Caco-2 (cell line): Measurements from ENCODE around the gene RNF123. TPM values are rescaled to one million over a fixed set of nuclear protein-coding genes. Genes with fewer than 3 reads are reported as not detected.

Source experiments
- BruUV-seq: library from RNA; stranded (reverse); fragments of 400-500 nt; replicated peaks from 2 replicates; lab custom pipeline; 2021; lab: Mats Ljungman, UMichigan
- CTCF ChIA-PET: fragments of 300-600 bp; sonication (Branson Sonifier 250); formaldehyde crosslinking; loops from one replicate; lab custom pipeline; 2022; ENCODE audit warnings: antibody characterized with exemption; lab: Charles Lee
- POLR2A ChIA-PET: fragments of 300-600 bp; sonication (Branson Sonifier 250); formaldehyde crosslinking; loops from one replicate; lab custom pipeline; 2022; ENCODE audit warnings: antibody characterized with exemption; lab: Charles Lee
- DNase-seq, 2 experiments: peaks; one replicate each; pipeline versions ENCODE4 v3.0.0 to v3.0.0-alpha.2; 2020 to 2022
- H3K27me3 ChIP-seq: replicated peaks from 2 replicates; pipeline ENCODE4 v1.6.0; 2011; ENCODE audit warnings: low read length; ENCODE audit not compliant: control insufficient read depth, insufficient read depth
- H3K36me3 ChIP-seq: 2 replicates; pipeline ENCODE4 v1.5.1; 2011; ENCODE audit warnings: low read length; ENCODE audit not compliant: control insufficient read depth, insufficient read depth
- H3K4me1 ChIP-seq: fragments of 250-450 bp; sonication (Bioruptor Pico); 2 replicates; pipeline ENCODE4 v1.5.1; 2020; ENCODE audit warnings: mild to moderate bottlenecking
- H3K4me3 ChIP-seq: 2 replicates; pipeline ENCODE4 v1.5.1; 2011; ENCODE audit warnings: low read depth, mild to moderate bottlenecking, control low read depth, low read length
- H3K9me3 ChIP-seq: fragments of 250-450 bp; sonication (Bioruptor Pico); 2 replicates; pipeline ENCODE4 v1.5.1; 2020; ENCODE audit warnings: mild to moderate bottlenecking, moderate library complexity
- H3K27ac Mint-ChIP-seq: one replicate; pipeline ENCODE4 v1.8.0; 2022; ENCODE audit warnings: mixed read lengths; ENCODE audit not compliant: unreplicated experiment
- H3K27me3 Mint-ChIP-seq: one replicate; pipeline ENCODE4 v1.8.0; 2022; ENCODE audit warnings: mixed read lengths; ENCODE audit not compliant: insufficient read depth, unreplicated experiment
- H3K36me3 Mint-ChIP-seq: one replicate; pipeline ENCODE4 v1.8.0; 2022; ENCODE audit warnings: mild to moderate bottlenecking, mixed read lengths; ENCODE audit not compliant: insufficient read depth, unreplicated experiment
- H3K4me1 Mint-ChIP-seq: one replicate; pipeline ENCODE4 v1.8.0; 2022; ENCODE audit warnings: low read depth, mixed read lengths; ENCODE audit not compliant: unreplicated experiment
- H3K4me3 Mint-ChIP-seq: one replicate; pipeline ENCODE4 v1.8.0; 2022; ENCODE audit warnings: mild to moderate bottlenecking, moderate library complexity, mixed read lengths; ENCODE audit not compliant: unreplicated experiment
- H3K9me3 Mint-ChIP-seq: one replicate; pipeline ENCODE4 v1.8.0; 2022; ENCODE audit warnings: mixed read lengths; ENCODE audit not compliant: unreplicated experiment
- CTCF ChIP-seq, 2 experiments: fragments of 200-600 bp in 1 of 2; IDR thresholded peaks; 1 replicate in 1 of 2; 2 replicates in 1 of 2; pipeline versions ENCODE4 v1.5.1 to v1.8.0; 2011 to 2022; ENCODE audit warnings: antibody characterized with exemption in 1 of 2, control low read depth in 1 of 2, inconsistent platforms in 1 of 2, low read depth in 1 of 2, low read length in 1 of 2, mild to moderate bottlenecking in 1 of 2, moderate library complexity in 1 of 2; ENCODE audit not compliant: insufficient read depth in 1 of 2, severe bottlenecking in 1 of 2, unreplicated experiment in 1 of 2
- intact Hi-C: fragments of 100-400 bp; cut with micrococcal nuclease; formaldehyde crosslinking; loops from one replicate; pipeline ENCODE4 v1.10.0; 2022; ENCODE audit not compliant: unreplicated experiment
- total RNA-seq: library from RNA; stranded (reverse); gene quantifications from 2 replicates; pipeline ENCODE4 v1.2.3, GENCODE V29; 2022

Gene RNF123
- total RNA-seq, 1 experiment from 2014 or later, result 45.2 TPM

- Histone ChIP-seq H3K4me1 (peaks cover 15% of the 10 kb centered on the region; the same call in 1 of the 2 replicates), H3K9me3 (no peaks in the 10 kb centered on the region), H3K36me3 (no peaks in the 10 kb centered on the region), H3K27me3 (no peaks in the 10 kb centered on the region), H3K4me3 (no peak overlapping the region)
- ChIA-PET CTCF (interaction anchor here (2.1 kb wide), 1 partner anchor 123 kb away, joined by 11 read pairs; no protein-coding TSS in a partner anchor), POLR2A (no interaction called here)
- no peak overlapping the region for H3K4me3 Mint-ChIP-seq
- H3K4me1 Mint-ChIP-seq, result peaks cover 15% of the 10 kb centered on the region
- H3K27ac Mint-ChIP-seq, result no peak overlapping the region
- no peak for DNase-seq
- intact Hi-C loops, result no loop called here
- no peaks in the 10 kb centered on the region for H3K27me3 Mint-ChIP-seq
- no TSS peak for BruUV-seq
- H3K9me3 Mint-ChIP-seq, result no peaks in the 10 kb centered on the region
- no peak for TF ChIP-seq CTCF (IDR thresholded peaks at IDR 0.05; ENCODE audit: insufficient read depth in 1 of 2, low read depth in 1 of 2, low read length in 1 of 2, severe bottlenecking in 1 of 2, unreplicated experiment in 1 of 2)
- H3K36me3 Mint-ChIP-seq, result peaks cover 1% of the 10 kb centered on the region
Observed at GRCh38 chr3:49662720-49663413, 26.5 kb upstream of the RNF123 start.

- H3K4me3 ChIP-seq, result no peak overlapping the region
- peaks cover 25% of the 10 kb centered on the region for H3K4me1 ChIP-seq
- ChIA-PET POLR2A (no interaction called here), CTCF (interaction anchor here (0.8 to 2.1 kb wide), 2 partner anchors 10 to 124 kb away, joined by 5 to 11 read pairs; no protein-coding TSS in a partner anchor)
- H3K27ac Mint-ChIP-seq, result no peak overlapping the region
- H3K4me3 Mint-ChIP-seq, result no peak overlapping the region
- no peak for DNase-seq
- no peak for TF ChIP-seq CTCF (IDR thresholded peaks at IDR 0.05; ENCODE audit: insufficient read depth in 1 of 2, low read depth in 1 of 2, low read length in 1 of 2, severe bottlenecking in 1 of 2, unreplicated experiment in 1 of 2)
- H3K4me1 Mint-ChIP-seq, result peaks cover 23% of the 10 kb centered on the region
- no peaks in the 10 kb centered on the region for H3K9me3 Mint-ChIP-seq
- no peaks in the 10 kb centered on the region for H3K9me3 ChIP-seq
- H3K36me3 ChIP-seq, result no peaks in the 10 kb centered on the region
- peaks cover 8% of the 10 kb centered on the region for H3K36me3 Mint-ChIP-seq
- intact Hi-C loops, result no loop called here
- BruUV-seq, result no TSS peak
- H3K27me3 Mint-ChIP-seq, result no peaks in the 10 kb centered on the region
- H3K27me3 ChIP-seq, result no peaks in the 10 kb centered on the region
Observed at GRCh38 chr3:49663831-49664230, 25.5 kb upstream of the RNF123 start.

GRCh38 chr3:49664300-49664699, 25.1 kb upstream of the RNF123 start:
- Histone ChIP-seq H3K27me3 (no peaks in the 10 kb centered on the region), H3K9me3 (no peaks in the 10 kb centered on the region), H3K4me3 (no peak overlapping the region), H3K4me1 (peaks cover 28% of the 10 kb centered on the region), H3K36me3 (no peaks in the 10 kb centered on the region)
- intact Hi-C loops, result no loop called here
- no peak for DNase-seq
- Mint-ChIP-seq H3K27ac (no peak overlapping the region), H3K4me1 (peaks cover 28% of the 10 kb centered on the region), H3K36me3 (peaks cover 8% of the 10 kb centered on the region), H3K27me3 (no peaks in the 10 kb centered on the region), H3K9me3 (no peaks in the 10 kb centered on the region), H3K4me3 (no peak overlapping the region)
- CTCF ChIA-PET, result interaction anchor here (0.8 to 2.1 kb wide), 2 partner anchors 9 to 124 kb away, joined by 5 to 11 read pairs; no protein-coding TSS in a partner anchor
- POLR2A ChIA-PET, result no interaction called here
- no TSS peak for BruUV-seq
- TF ChIP-seq CTCF (IDR thresholded peaks at IDR 0.05; ENCODE audit: insufficient read depth in 1 of 2, low read depth in 1 of 2, low read length in 1 of 2, severe bottlenecking in 1 of 2, unreplicated experiment in 1 of 2), result no peak
